Ramos (cell line): Measurements from ENCODE around the gene UBE2U.

Experiments
- in situ Hi-C: fragments of 300-500 bp; cut with MboI; formaldehyde crosslinking; loops from one replicate; pipeline ENCODE4 v1.14.3; 2022; ENCODE audit warnings: low sequenced_read_pairs; ENCODE audit not compliant: unreplicated experiment

UBE2U gene

DNA sequence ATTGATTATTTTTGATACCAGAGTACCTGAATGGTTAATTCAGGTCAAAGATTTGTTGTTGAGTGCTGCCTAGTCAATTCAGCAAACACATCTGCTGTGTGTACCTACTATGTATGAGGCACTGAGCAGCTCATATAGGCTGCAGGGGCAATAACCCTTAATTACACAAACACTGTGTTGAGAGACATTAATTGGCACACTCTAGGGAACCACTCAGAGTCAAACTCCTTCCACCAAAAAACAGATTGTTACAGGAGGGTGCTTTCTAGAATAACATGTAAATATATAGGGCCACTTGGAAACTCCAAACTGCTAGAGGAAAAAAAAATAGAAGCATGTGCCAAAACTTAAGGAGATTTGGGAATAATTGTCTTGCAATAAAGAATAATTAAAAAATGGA lies 31.3 kb downstream of the UBE2U start:
- in situ Hi-C loops, result loop anchor here (25.0 kb wide), 1 partner anchor 547 kb away; no protein-coding TSS in a partner anchor

DNA sequence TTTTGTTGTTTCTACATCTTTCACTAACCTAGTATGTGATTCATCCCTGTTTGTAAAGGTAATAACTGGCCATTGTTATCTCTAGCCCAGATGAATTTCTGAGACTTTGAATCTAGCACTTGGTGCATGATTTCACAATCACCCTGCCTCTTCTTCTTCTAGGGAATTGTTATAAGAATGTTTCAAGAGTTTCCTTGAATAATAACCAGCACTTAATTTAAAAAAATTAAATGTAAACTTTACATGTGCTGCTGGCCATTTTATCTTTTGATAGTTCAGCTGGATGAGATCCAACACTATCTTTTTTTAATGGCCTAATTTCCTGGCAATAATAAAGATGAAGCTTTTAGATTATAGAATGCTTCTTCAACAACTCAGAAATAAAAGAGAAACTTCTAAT lies 31.8 kb downstream of the UBE2U start:
- in situ Hi-C loops, result loop anchor here (25.0 kb wide), 1 partner anchor 548 kb away; no protein-coding TSS in a partner anchor

DNA sequence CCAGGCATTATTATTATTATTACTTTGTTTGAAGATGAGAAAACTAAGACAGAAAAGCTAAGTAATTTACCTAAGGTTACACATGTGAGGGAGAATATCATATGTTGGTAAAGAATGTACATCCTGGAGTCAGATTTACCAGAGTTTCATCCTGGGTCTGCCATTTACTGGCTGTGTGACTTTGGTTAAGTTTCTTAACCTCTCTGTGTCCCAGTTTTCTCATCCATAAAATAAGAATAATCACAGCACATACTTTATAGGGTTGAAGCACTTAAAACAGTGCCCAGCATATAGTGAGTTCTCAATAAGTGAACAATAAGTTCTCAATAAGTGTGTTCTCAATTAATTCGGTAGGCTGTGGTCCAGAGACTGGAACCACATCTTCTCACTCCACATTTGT lies 32.5 kb downstream of the UBE2U start:
- in situ Hi-C loops, result loop anchor here (25.0 kb wide), 1 partner anchor 549 kb away; no protein-coding TSS in a partner anchor

- in situ Hi-C loops, result loop anchor here (25.0 kb wide), 1 partner anchor 549 kb away; no protein-coding TSS in a partner anchor
Observed at GRCh38 chr1:64236541-64236954, 33.1 kb downstream of the UBE2U start.

- in situ Hi-C loops, result loop anchor here (25.0 kb wide), 1 partner anchor 552 kb away; no protein-coding TSS in a partner anchor
Observed at GRCh38 chr1:64239519-64239918, 36.1 kb downstream of the UBE2U start.

DNA sequence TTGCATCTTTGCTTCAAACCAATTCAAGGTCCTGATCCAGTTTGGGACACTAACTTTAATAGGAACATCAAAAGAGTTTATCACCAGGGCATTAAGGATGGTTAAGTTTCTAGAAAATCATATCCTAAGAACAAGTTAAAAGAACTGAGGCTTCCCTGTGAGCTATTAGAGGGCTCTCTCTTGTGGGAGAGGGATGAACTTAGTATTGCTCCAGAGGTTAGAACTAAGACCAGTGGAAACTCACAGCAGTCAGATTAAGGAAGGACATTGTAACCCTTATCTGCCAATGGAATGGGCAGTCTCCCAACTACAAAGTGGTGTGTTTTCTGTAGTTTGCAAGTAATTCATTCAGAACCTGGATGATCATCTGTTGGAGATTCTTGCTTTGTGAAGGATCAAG lies 36.8 kb downstream of the UBE2U start:
- in situ Hi-C loops, result loop anchor here (25.0 kb wide), 1 partner anchor 553 kb away; no protein-coding TSS in a partner anchor

DNA sequence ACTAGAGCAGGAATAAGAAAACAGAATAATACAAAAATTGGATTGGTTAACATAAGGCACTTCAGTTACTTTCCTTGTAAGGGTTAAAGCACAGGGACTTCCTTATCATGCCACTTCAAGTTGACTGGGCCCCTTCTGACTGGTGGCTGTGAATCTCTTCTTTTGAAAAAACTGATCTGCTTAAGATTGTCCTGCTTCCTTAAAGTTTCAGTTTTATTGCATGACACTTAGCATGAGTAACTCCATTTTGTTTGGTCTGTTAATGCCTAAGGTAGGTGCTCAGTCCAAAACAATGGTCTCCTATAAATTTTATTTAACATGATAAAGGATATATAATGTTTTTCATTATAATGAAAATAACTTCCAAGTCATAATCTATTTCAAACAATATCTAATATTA lies 37.6 kb downstream of the UBE2U start:
- in situ Hi-C loops, result loop anchor here (25.0 kb wide), 1 partner anchor 554 kb away; no protein-coding TSS in a partner anchor

GRCh38 chr1:64242895-64243756 lies 39.7 kb downstream of the UBE2U start:
- in situ Hi-C loops, result loop anchor here (25.0 kb wide), 1 partner anchor 556 kb away; no protein-coding TSS in a partner anchor

DNA sequence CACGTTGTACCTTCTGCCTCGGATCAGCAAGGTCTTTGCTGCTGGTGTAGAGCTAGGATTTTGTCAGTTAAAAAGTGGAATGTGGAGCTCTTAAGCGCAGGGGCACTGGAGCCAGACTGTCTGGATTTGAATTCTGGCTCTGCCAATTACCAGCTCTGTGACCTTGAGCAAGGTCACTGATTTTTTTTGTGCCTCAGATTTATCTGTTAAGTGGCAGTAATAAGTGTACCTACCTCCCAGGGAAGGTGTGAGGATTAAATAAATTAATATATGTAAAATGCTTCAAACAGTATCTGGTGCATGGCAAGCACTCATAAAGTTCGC lies 40.3 kb downstream of the UBE2U start:
- in situ Hi-C loops, result loop anchor here (25.0 kb wide), 1 partner anchor 556 kb away; no protein-coding TSS in a partner anchor

- in situ Hi-C loops, result loop anchor here (25.0 kb wide), 1 partner anchor 558 kb away; no protein-coding TSS in a partner anchor
Observed at GRCh38 chr1:64245495-64245894, 42.1 kb downstream of the UBE2U start.

- in situ Hi-C loops, result loop anchor here (25.0 kb wide), 1 partner anchor 559 kb away; no protein-coding TSS in a partner anchor
Observed at GRCh38 chr1:64246294-64246917, 43.0 kb downstream of the UBE2U start.

- in situ Hi-C loops, result loop anchor here (25.0 kb wide), 1 partner anchor 561 kb away; no protein-coding TSS in a partner anchor
Observed at GRCh38 chr1:64248065-64248464, 44.6 kb downstream of the UBE2U start.

DNA sequence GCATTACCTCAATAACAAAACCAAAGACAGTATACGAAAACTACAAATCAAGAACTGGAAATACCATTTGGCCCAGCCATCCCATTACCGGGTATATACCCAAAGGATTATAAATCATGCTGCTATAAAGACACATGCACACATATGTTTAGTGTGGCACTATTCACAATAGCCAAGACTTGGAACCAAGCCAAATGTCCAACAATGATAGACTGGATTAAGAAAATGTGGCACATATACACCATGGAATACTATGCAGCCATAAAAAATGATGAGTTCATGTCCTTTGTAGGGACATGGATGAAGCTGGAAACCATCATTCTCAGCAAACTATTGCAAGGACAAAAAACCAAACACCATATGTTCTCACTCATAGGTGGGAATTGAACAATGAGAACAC lies 47.0 kb downstream of the UBE2U start:
- in situ Hi-C loops, result loop anchor here (25.0 kb wide), 1 partner anchor 837 kb away; no protein-coding TSS in a partner anchor

DNA sequence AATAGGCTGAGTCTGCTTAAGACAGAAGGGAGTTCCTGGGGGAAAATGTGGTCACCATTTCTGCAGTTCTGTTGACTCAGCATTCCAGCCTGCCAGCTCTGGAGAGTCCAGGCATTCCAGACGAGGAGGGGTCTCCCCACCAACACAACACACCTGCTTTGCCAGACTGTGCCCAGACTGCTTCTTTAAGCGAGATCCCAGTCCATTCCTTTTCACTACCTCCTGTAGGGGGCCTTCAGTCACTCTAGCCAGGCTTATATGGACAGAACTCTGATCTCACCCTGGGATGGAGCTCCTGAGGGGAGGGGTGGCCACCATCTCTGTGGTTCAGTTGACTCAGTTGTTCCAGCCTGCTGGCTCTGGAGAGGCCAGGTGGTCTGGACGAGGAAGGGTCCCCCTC lies 48.5 kb downstream of the UBE2U start:
- in situ Hi-C loops, result loop anchor here (25.0 kb wide), 1 partner anchor 835 kb away; no protein-coding TSS in a partner anchor

GRCh38 chr1:64257233-64257632 lies 53.8 kb downstream of the UBE2U start:
- in situ Hi-C loops, result loop anchor here (25.0 kb wide), 1 partner anchor 830 kb away; no protein-coding TSS in a partner anchor

DNA sequence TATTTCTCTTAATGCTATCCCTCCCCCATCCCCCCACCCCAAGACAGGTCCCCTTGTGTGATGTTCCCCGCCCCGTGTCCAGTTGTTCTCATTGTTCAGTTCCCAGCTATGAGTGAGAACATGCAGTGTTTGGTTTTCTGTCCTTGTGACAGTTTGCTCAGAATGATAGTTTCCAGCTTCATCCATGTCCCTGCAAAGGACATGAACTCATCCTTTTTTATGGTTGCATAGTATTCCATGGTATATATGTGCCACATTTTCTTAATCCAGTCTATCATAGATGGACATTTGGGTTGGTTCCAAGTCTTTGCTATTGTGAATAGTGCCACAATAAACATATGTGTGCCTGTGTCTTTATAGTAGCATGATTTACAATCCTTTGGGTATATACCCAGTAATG lies 55.0 kb downstream of the UBE2U start:
- in situ Hi-C loops, result loop anchor here (25.0 kb wide), 1 partner anchor 829 kb away; no protein-coding TSS in a partner anchor

- in situ Hi-C loops, result loop anchor here (10.0 to 25.0 kb wide), 2 partner anchors 561 to 824 kb away; no protein-coding TSS in a partner anchor
Observed at GRCh38 chr1:64263335-64263734, 59.9 kb downstream of the UBE2U start.

DNA sequence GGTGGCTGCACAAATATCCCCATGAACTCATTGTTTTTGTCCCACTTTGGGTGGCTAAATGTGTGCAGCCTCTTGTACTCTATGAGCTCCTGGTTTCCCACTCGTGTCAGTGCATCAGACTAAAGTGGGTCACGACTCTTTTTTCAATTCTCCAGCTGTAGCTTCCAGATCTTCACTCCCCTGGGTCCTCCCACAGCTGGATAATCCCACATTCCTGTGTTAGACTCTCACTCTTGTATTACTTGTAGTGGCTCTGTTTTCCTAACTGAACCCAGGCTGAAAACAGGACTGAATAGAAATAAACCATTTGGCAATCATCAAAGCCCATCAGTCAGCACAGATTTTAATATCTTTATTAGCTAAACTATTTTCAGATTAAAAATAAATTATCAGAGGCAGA lies 60.4 kb downstream of the UBE2U start:
- in situ Hi-C loops, result loop anchor here (10.0 to 25.0 kb wide), 2 partner anchors 561 to 823 kb away; no protein-coding TSS in a partner anchor

DNA sequence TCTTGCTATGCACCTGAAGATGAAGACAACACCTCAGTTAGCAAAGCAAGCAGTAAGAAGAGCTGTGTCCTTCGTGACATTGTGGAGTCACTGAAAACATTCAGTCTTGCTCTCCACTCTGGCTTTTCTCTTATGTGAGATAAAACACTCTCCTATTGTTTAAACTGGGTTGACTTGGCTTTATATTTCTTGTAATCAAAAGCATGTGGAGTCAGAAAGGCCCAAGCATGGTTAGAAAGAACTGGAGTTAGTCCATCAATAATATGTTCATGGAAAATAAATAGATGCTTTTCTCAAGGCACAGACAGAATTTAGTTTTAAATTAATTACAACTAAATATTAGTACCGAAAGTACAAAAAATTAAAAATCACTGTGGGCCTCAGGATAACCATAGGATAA lies 61.7 kb downstream of the UBE2U start:
- in situ Hi-C loops, result loop anchor here (10.0 to 25.0 kb wide), 2 partner anchors 560 to 822 kb away; no protein-coding TSS in a partner anchor

GRCh38 chr1:64266991-64267390 lies 63.6 kb downstream of the UBE2U start:
- in situ Hi-C loops, result loop anchor here (10.0 to 25.0 kb wide), 2 partner anchors 558 to 820 kb away; no protein-coding TSS in a partner anchor
